ENCODE measurements around the gene KIAA0513. TPM values are rescaled to one million over a fixed set of nuclear protein-coding genes. Genes with fewer than 3 reads are reported as not detected.

The KIAA0513 gene
- total RNA-seq, 3 donors from 2014 or later, result 31.9 to 36.5 (median 33.5) TPM

- TF ChIP-seq CTCF (IDR thresholded peaks at IDR 0.05), result no peak
- no peak for ATAC-seq
- H3K9me3 ChIP-seq, result no peaks in the 10 kb centered on the region
- H3K36me3 ChIP-seq (ENCODE audit: low read depth), result no peaks in the 10 kb centered on the region
- DNase-seq, result peak in 1 of 3 donors; percentile 37
- intact Hi-C loops (cut with DNase I, micrococcal nuclease), result no loop called here
- H3K4me3 ChIP-seq, result no peak overlapping the region
- peaks cover 83% of the 10 kb centered on the region for H3K4me1 ChIP-seq (ENCODE audit: low read depth)
Measured at GRCh38 chr16:85005285-85006069, 22.1 kb upstream of the KIAA0513 start.

- no peaks in the 10 kb centered on the region for H3K36me3 ChIP-seq (ENCODE audit: low read depth)
- peaks cover 72% of the 10 kb centered on the region for H3K4me1 ChIP-seq (ENCODE audit: low read depth)
- TF ChIP-seq CTCF (IDR thresholded peaks at IDR 0.05), result no peak
- H3K9me3 ChIP-seq, result no peaks in the 10 kb centered on the region
- intact Hi-C loops (cut with DNase I, micrococcal nuclease), result no loop called here
- ATAC-seq, result no peak
- DNase-seq, result no peak
- H3K4me3 ChIP-seq, result no peak overlapping the region
Measured at GRCh38 chr16:85006639-85007038, 21.0 kb upstream of the KIAA0513 start.

- intact Hi-C loops (cut with DNase I, micrococcal nuclease), result no loop called here
- H3K4me3 ChIP-seq, result no peak overlapping the region
- H3K4me1 ChIP-seq (ENCODE audit: low read depth), result peaks cover 68% of the 10 kb centered on the region
- H3K36me3 ChIP-seq (ENCODE audit: low read depth), result no peaks in the 10 kb centered on the region
- DNase-seq (no peak), ATAC-seq (no peak)
- no peaks in the 10 kb centered on the region for H3K9me3 ChIP-seq
- TF ChIP-seq CTCF (IDR thresholded peaks at IDR 0.05), result no peak
Measured at GRCh38 chr16:85007496-85008214, 19.9 kb upstream of the KIAA0513 start.

- no peak for DNase-seq
- TF ChIP-seq CTCF (IDR thresholded peaks at IDR 0.05), result no peak
Measured at GRCh38 chr16:85008271-85008670, 19.3 kb upstream of the KIAA0513 start.

GRCh38 chr16:85010446-85010930, 17.1 kb upstream of the KIAA0513 start:
- no peak for TF ChIP-seq CTCF (IDR thresholded peaks at IDR 0.05)
- Histone ChIP-seq H3K9me3 (no peaks in the 10 kb centered on the region), H3K4me1 (ENCODE audit: low read depth) (peaks cover 60% of the 10 kb centered on the region), H3K36me3 (ENCODE audit: low read depth) (no peaks in the 10 kb centered on the region), H3K4me3 (peak overlapping the region; percentile 80)
- intact Hi-C loops (cut with DNase I, micrococcal nuclease), result no loop called here
- ATAC-seq, result peak; percentile 47
- no peak for DNase-seq

More at GRCh38 chr16:85008271-85008670, 19.3 kb upstream of the KIAA0513 start:
- Histone ChIP-seq H3K4me3 (no peak overlapping the region), H3K4me1 (ENCODE audit: low read depth) (peaks cover 66% of the 10 kb centered on the region), H3K36me3 (ENCODE audit: low read depth) (no peaks in the 10 kb centered on the region), H3K9me3 (no peaks in the 10 kb centered on the region)
- ATAC-seq, result no peak
- intact Hi-C loops (cut with DNase I, micrococcal nuclease), result no loop called here

Measured in mucosa of descending colon (tissue), 3 donors.